Measurements from ENCODE around the gene STK32A.
A peak's percentile ranks its signal among the peaks of the same experiment; 100 is the strongest.

STK32A gene

GRCh38 chr5:147346006-147346561 lies 111.3 kb downstream of the STK32A start:
- no peak overlapping the region for H3K4me3 ChIP-seq (ENCODE audit: low read depth, low read length)
- DNase-seq (ENCODE audit: low read depth): peak; percentile 14
- no peak for TF ChIP-seq MYC (IDR thresholded peaks at IDR 0.05; ENCODE audit: low read depth, low read length)
- no peak for TF ChIP-seq MAX (IDR thresholded peaks at IDR 0.05; ENCODE audit: low read depth, low read length)
- peak; percentile 28 for TF ChIP-seq CTCF (IDR thresholded peaks at IDR 0.05; ENCODE audit: low read depth, low read length)
- TF ChIP-seq POLR2A (IDR thresholded peaks at IDR 0.05; ENCODE audit: extremely low read depth, insufficient read length): no peak

GRCh38 chr5:147348046-147348445 lies 113.2 kb downstream of the STK32A start:
- DNase-seq (ENCODE audit: low read depth): no peak
- H3K4me3 ChIP-seq (ENCODE audit: low read depth, low read length): no peak overlapping the region
- no peak for TF ChIP-seq POLR2A (IDR thresholded peaks at IDR 0.05; ENCODE audit: extremely low read depth, insufficient read length)
- no peak for TF ChIP-seq MYC (IDR thresholded peaks at IDR 0.05; ENCODE audit: low read depth, low read length)
- no peak for TF ChIP-seq MAX (IDR thresholded peaks at IDR 0.05; ENCODE audit: low read depth, low read length)
- no peak for TF ChIP-seq CTCF (IDR thresholded peaks at IDR 0.05; ENCODE audit: low read depth, low read length)

GRCh38 chr5:147348451-147348850 lies 113.6 kb downstream of the STK32A start:
- DNase-seq (ENCODE audit: low read depth): no peak
- no peak for TF ChIP-seq MAX (IDR thresholded peaks at IDR 0.05; ENCODE audit: low read depth, low read length)
- no peak for TF ChIP-seq MYC (IDR thresholded peaks at IDR 0.05; ENCODE audit: low read depth, low read length)
- no peak for TF ChIP-seq POLR2A (IDR thresholded peaks at IDR 0.05; ENCODE audit: extremely low read depth, insufficient read length)
- TF ChIP-seq CTCF (IDR thresholded peaks at IDR 0.05; ENCODE audit: low read depth, low read length): no peak

GRCh38 chr5:147349241-147349640 lies 114.4 kb downstream of the STK32A start:
- no peak for DNase-seq (ENCODE audit: low read depth)
- H3K4me3 ChIP-seq (ENCODE audit: low read depth, low read length): no peak overlapping the region
- TF ChIP-seq MAX (IDR thresholded peaks at IDR 0.05; ENCODE audit: low read depth, low read length) (no peak), CTCF (IDR thresholded peaks at IDR 0.05; ENCODE audit: low read depth, low read length) (no peak), MYC (IDR thresholded peaks at IDR 0.05; ENCODE audit: low read depth, low read length) (no peak), POLR2A (IDR thresholded peaks at IDR 0.05; ENCODE audit: extremely low read depth, insufficient read length) (no peak)

More at GRCh38 chr5:147348451-147348850, 113.6 kb downstream of the STK32A start:
- H3K4me3 ChIP-seq (ENCODE audit: low read depth, low read length): no peak overlapping the region

- TF ChIP-seq MAX (IDR thresholded peaks at IDR 0.05; ENCODE audit: low read depth, low read length) (no peak), MYC (IDR thresholded peaks at IDR 0.05; ENCODE audit: low read depth, low read length) (no peak), POLR2A (IDR thresholded peaks at IDR 0.05; ENCODE audit: extremely low read depth, insufficient read length) (no peak), CTCF (IDR thresholded peaks at IDR 0.05; ENCODE audit: low read depth, low read length) (no peak)
- no peak for DNase-seq (ENCODE audit: low read depth)
These were observed 124.3 kb downstream of the STK32A start for GRCh38 chr5:147359101-147359500.

More at GRCh38 chr5:147359101-147359500, 124.3 kb downstream of the STK32A start:
- no peak overlapping the region for H3K4me3 ChIP-seq (ENCODE audit: low read depth, low read length)

Data from NB4 (cell line).